ENCODE data around the gene PSMC1. TPM values are rescaled to one million over a fixed set of nuclear protein-coding genes. Genes with fewer than 3 reads are reported as not detected.

Gene PSMC1
- total and polyA plus RNA-seq, 10 of the 15 experiments (the other 5 are each of a cell fraction or from before 2014, with no cell fraction given) = 97.4 to 286 (median 209) TPM

GRCh38 chr14:90294872-90295271 lies 38.5 kb downstream of the PSMC1 start:
- ATAC-seq (no peak), FAIRE-seq (no peak), DNase-seq (ENCODE audit: low read depth, low spot score) (no peak)
- Histone ChIP-seq H3K4me1 (ENCODE audit: control insufficient read depth, insufficient read depth, low read length) (no peaks in the 10 kb centered on the region), H4K20me1 (ENCODE audit: control insufficient read depth, insufficient read depth) (no peaks in the 10 kb centered on the region), H3K9ac (ENCODE audit: control insufficient read depth, insufficient read depth, low read length) (no peak overlapping the region), H3K27ac (ENCODE audit: control insufficient read depth, insufficient read depth) (no peak overlapping the region), H3K4me3 (no peak overlapping the region), H3K4me2 (ENCODE audit: control insufficient read depth, insufficient read depth) (no peak overlapping the region), H3K9me3 (replicated peaks; ENCODE audit: control insufficient read depth, insufficient read depth, low read length) (no peaks in the 10 kb centered on the region), H2AFZ (ENCODE audit: control insufficient read depth, low read depth, low read length) (no peak overlapping the region), H3K36me3 (ENCODE audit: control insufficient read depth in 2 of 2, insufficient read depth in 2 of 2, low read length in 1 of 2) (peaks cover 8 to 12% of the 10 kb centered on the region in 2 experiments), H3K79me2 (ENCODE audit: control insufficient read depth, insufficient read depth, low read length) (no peaks in the 10 kb centered on the region), H3K27me3 (replicated peaks in 1 of 2; ENCODE audit: control insufficient read depth in 2 of 2, insufficient read depth in 2 of 2, low read length in 1 of 2) (no peaks in the 10 kb centered on the region)
- BruUV-seq (replicated peaks) = no TSS peak
- ChIA-PET POLR2A (no interaction called here), RAD21 (ENCODE audit: unreplicated experiment) (no interaction called here), SMC1A (ENCODE audit: uncharacterized antibody, unreplicated experiment) (no interaction called here), CTCF (no interaction called here)
- in situ Hi-C loops (cut with MboI) = no loop called here
- intact Hi-C loops (cut with micrococcal nuclease; ENCODE audit: unreplicated experiment) = no loop called here
- 95% methylated on average over 2 of the region's 2 CpGs for WGBS (ENCODE audit: insufficient coverage, insufficient replicate concordance, low lambda C conversion rate, missing lambda C conversion rate)
- TF ChIP-seq RBBP5 (conservative IDR thresholded peaks at IDR 0.05) = no peak
- TF ChIP-seq IRF4 (IDR thresholded peaks at IDR 0.05; ENCODE audit: low read depth, low read length) = no peak
- no peak for TF ChIP-seq RUNX3 (IDR thresholded peaks at IDR 0.05; ENCODE audit: low read length)
- no peak for TF ChIP-seq ZBTB4 (CRISPR knock-in tag; IDR thresholded peaks at IDR 0.05)
- TF ChIP-seq NFIC (IDR thresholded peaks at IDR 0.05; ENCODE audit: low read depth, low read length) = no peak
- no peak for TF ChIP-seq USF1 (IDR thresholded peaks at IDR 0.05; ENCODE audit: borderline replicate concordance, extremely low read length, insufficient read depth, low read depth, low read length)
- TF ChIP-seq NR2F1 (conservative IDR thresholded peaks at IDR 0.05) = no peak
- TF ChIP-seq ZBTB40 (IDR thresholded peaks at IDR 0.05; ENCODE audit: borderline replicate concordance) = no peak
- TF ChIP-seq CBX3 (IDR thresholded peaks at IDR 0.05; ENCODE audit: borderline replicate concordance, low read depth) = no peak
- TF ChIP-seq FOS (IDR thresholded peaks at IDR 0.05; ENCODE audit: borderline replicate concordance, extremely low read depth, insufficient read length) = no peak
- TF ChIP-seq PML (IDR thresholded peaks at IDR 0.05; ENCODE audit: low read length) = no peak
- TF ChIP-seq SMAD5 (IDR thresholded peaks at IDR 0.05; ENCODE audit: low read depth) = no peak
- TF ChIP-seq NKRF (conservative IDR thresholded peaks at IDR 0.05) = no peak
- no peak for TF ChIP-seq NRF1 (conservative IDR thresholded peaks at IDR 0.05; ENCODE audit: low read depth, low read length)
- TF ChIP-seq TCF12 (IDR thresholded peaks at IDR 0.05; ENCODE audit: low read depth, low read length) = no peak
- no peak for TF ChIP-seq FOXM1 (IDR thresholded peaks at IDR 0.05; ENCODE audit: low read depth, low read length)
- no peak for TF ChIP-seq SREBF1 (IDR thresholded peaks at IDR 0.05; ENCODE audit: low read length)
